ENCODE measurements around the gene FRAT2. TPM values are rescaled to one million over a fixed set of nuclear protein-coding genes. Genes with fewer than 3 reads are reported as not detected.

The FRAT2 gene
- total RNA-seq, 4 donors from 2014 or later, result 9.3 to 28.7 (median 20.5) TPM

DNA sequence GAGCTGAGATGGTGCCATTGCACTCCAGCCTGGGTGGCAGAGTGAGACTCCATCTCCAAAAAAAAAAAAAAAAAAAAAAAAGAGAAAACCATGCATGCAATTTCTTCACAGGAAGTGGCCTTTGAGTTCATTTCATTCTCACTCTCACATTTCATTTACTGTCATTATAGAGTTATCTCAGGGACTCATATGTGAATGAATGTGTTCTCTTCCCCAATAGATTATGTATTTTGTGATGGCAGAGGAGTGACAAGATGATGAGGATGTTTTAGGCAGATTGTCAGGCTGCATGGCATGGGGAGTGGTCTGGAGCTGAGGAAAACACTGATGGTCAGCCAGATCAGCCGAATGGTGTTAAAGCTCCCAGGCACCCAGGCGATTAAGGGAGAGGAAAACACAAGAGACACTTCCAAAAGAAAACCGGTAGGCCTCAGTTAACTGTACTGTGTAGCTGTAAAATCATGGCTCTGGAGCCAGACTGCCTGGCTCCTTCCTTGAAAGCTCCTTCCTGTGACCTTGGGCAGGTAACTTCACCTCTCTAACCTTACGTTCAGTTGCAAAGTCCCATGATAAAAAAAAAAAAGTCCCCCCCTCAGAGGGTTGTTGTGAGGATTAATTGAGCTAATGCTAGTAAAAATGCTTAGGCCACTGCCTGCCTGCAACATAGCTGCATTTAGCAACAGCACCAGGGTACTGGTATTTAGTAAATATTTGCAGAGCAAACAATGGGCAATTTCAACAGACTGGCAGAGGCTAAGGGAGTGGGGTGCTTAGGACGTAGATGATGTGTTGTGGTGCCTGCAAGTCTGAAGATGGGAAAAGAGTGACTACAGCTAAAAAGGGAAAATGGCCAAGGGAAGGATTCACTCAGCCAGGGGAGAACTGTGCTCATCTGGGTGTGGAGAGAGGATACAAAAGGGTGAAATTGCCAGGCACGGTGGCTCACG lies 6.9 kb downstream of the FRAT2 start:
- Histone ChIP-seq H3K9me3 (no peaks in the 10 kb centered on the region), H3K4me1 (peaks cover 16 to 18% of the 10 kb centered on the region in 2 donors), H3K27me3 (no peaks in the 10 kb centered on the region), H3K4me3 (no peak overlapping the region), H3K36me3 (no peaks in the 10 kb centered on the region), H3K27ac (no peak overlapping the region)
- ATAC-seq, result no peak
- no peak for DNase-seq
- TF ChIP-seq POLR2A (IDR thresholded peaks at IDR 0.05), result no peak
- TF ChIP-seq, protein P1, sequence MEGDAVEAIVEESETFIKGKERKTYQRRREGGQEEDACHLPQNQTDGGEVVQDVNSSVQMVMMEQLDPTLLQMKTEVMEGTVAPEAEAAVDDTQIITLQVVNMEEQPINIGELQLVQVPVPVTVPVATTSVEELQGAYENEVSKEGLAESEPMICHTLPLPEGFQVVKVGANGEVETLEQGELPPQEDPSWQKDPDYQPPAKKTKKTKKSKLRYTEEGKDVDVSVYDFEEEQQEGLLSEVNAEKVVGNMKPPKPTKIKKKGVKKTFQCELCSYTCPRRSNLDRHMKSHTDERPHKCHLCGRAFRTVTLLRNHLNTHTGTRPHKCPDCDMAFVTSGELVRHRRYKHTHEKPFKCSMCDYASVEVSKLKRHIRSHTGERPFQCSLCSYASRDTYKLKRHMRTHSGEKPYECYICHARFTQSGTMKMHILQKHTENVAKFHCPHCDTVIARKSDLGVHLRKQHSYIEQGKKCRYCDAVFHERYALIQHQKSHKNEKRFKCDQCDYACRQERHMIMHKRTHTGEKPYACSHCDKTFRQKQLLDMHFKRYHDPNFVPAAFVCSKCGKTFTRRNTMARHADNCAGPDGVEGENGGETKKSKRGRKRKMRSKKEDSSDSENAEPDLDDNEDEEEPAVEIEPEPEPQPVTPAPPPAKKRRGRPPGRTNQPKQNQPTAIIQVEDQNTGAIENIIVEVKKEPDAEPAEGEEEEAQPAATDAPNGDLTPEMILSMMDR (IDR thresholded peaks at IDR 0.05 in 4 of 5, conservative IDR thresholded peaks at IDR 0.05 in 1 of 5), result no peak
- in situ Hi-C loops (cut with MboI; ENCODE audit: low sequenced_read_pairs in 4 of 4), result loop anchor here in 1 of 4 donors (5.0 kb wide), 1 partner anchor 45 kb away; no protein-coding TSS in a partner anchor
- intact Hi-C loops (cut with DNase I; ENCODE audit: low total_unique reads), result no loop called here

DNA sequence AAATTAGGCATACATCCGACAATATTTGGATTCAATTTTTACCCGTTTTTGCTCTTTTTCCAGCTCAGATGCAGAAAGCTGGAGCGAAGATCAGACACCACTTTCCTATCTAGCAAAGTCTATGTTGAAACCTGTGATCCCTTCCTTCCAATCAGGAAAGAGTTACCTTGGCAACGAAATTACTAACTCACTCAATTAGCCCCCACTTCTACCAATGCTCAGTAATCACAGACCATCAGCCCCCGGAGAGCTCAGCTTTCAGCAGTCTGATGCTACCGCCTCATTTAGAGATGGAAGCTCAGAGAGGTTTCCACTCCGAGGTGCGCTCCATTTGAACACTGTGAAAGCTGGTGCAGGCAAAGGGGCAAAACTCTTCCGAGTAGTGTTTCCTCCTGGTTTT lies 8.8 kb downstream of the FRAT2 start:
- DNase-seq (no peak), ATAC-seq (no peak)
- Histone ChIP-seq H3K4me1 (peaks cover 14% of the 10 kb centered on the region in 2 donors), H3K36me3 (no peaks in the 10 kb centered on the region), H3K27me3 (no peaks in the 10 kb centered on the region), H3K4me3 (no peak overlapping the region), H3K27ac (no peak overlapping the region), H3K9me3 (no peaks in the 10 kb centered on the region)
- TF ChIP-seq, protein P1 (IDR thresholded peaks at IDR 0.05 in 4 of 5, conservative IDR thresholded peaks at IDR 0.05 in 1 of 5), result no peak
- TF ChIP-seq POLR2A (IDR thresholded peaks at IDR 0.05), result no peak
- intact Hi-C loops (cut with DNase I; ENCODE audit: low total_unique reads) (no loop called here), in situ Hi-C loops (cut with MboI; ENCODE audit: low sequenced_read_pairs in 4 of 4) (loop anchor here in 1 of 4 donors (5.0 kb wide), 1 partner anchor 43 kb away; no protein-coding TSS in a partner anchor)

DNA sequence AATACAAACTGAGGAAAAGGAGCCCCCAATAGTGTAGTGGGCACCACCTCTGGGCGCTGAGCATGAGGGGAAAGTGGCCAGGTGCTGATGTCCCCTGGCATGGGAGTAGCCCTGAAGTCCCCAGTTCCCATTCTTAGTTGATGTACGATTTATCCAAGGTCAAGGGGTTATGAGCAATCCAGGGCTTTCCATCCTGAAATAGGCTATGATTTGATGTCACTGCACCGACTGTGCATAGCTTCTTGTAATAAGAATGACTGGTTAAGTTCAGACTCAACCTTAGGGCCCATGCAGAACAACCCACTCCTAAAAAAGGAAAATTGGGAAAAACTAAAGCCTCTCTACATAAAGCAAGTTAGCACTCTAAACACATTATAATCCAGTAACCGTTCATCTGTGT lies 11.0 kb downstream of the FRAT2 start:
- ATAC-seq (no peak), DNase-seq (no peak)
- no peaks in the 10 kb centered on the region for H3K36me3 ChIP-seq
- H3K9me3 ChIP-seq, result no peaks in the 10 kb centered on the region
- peaks cover 18 to 19% of the 10 kb centered on the region in 2 donors for H3K4me1 ChIP-seq
- in situ Hi-C loops (cut with MboI; ENCODE audit: low sequenced_read_pairs in 4 of 4), result no loop called here
- no peak overlapping the region for H3K27ac ChIP-seq
- intact Hi-C loops (cut with DNase I; ENCODE audit: low total_unique reads), result no loop called here
- no peaks in the 10 kb centered on the region for H3K27me3 ChIP-seq
- no peak overlapping the region for H3K4me3 ChIP-seq
- TF ChIP-seq, protein P1 (IDR thresholded peaks at IDR 0.05 in 4 of 5, conservative IDR thresholded peaks at IDR 0.05 in 1 of 5), result no peak
- no peak for TF ChIP-seq POLR2A (IDR thresholded peaks at IDR 0.05)

DNA sequence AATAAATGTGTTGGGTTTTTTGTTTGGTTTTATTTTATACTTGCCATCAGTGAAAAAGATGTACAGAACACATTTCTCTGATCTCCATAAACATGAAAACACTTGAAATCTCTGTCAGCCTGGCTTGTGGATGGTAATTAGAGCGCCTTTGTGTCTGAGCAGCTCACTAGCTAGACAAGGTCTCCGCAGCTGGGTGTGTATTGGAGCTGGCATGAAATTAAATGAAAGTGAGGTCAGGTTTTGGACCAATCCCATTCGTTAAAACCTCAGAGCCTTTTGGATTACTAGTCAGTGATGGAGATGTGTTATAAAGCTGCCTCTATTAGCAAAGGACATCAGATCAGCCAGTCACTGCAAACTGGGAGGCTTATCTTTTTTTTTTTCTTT lies 12.7 kb downstream of the FRAT2 start:
- Histone ChIP-seq H3K27ac (no peak overlapping the region), H3K9me3 (no peaks in the 10 kb centered on the region), H3K27me3 (no peaks in the 10 kb centered on the region), H3K4me3 (peak overlapping the region in 2 of 4 donors; percentile 74 to 76), H3K4me1 (peaks cover 18 to 19% of the 10 kb centered on the region in 2 donors), H3K36me3 (no peaks in the 10 kb centered on the region)
- ATAC-seq, result no peak
- TF ChIP-seq, protein P1 (IDR thresholded peaks at IDR 0.05 in 4 of 5, conservative IDR thresholded peaks at IDR 0.05 in 1 of 5), result no peak
- DNase-seq, result no peak
- in situ Hi-C loops (cut with MboI; ENCODE audit: low sequenced_read_pairs in 4 of 4), result no loop called here
- intact Hi-C loops (cut with DNase I; ENCODE audit: low total_unique reads), result no loop called here
